T47D (cell line): ENCODE results near the gene MGAT4A.

Experiments used
- DNase-seq, 2 experiments: peaks; one replicate each; pipeline versions ENCODE4 v3.0.0 to v3.0.0-alpha.2; 2011 to 2012; ENCODE audit warnings: low read depth in 1 of 2, low spot score in 1 of 2
- JUND ChIP-seq: IDR thresholded peaks from 2 replicates; pipeline ENCODE4 v1.6.1; 2012; ENCODE audit warnings: low read depth
- in situ Hi-C: cut with HindIII; loops from 2 replicates; pipeline ENCODE4 v1.10.0; 2016; ENCODE audit warnings: low sequenced_read_pairs, low pct_unique_long_range_greater_than_20kb

The MGAT4A gene

DNA sequence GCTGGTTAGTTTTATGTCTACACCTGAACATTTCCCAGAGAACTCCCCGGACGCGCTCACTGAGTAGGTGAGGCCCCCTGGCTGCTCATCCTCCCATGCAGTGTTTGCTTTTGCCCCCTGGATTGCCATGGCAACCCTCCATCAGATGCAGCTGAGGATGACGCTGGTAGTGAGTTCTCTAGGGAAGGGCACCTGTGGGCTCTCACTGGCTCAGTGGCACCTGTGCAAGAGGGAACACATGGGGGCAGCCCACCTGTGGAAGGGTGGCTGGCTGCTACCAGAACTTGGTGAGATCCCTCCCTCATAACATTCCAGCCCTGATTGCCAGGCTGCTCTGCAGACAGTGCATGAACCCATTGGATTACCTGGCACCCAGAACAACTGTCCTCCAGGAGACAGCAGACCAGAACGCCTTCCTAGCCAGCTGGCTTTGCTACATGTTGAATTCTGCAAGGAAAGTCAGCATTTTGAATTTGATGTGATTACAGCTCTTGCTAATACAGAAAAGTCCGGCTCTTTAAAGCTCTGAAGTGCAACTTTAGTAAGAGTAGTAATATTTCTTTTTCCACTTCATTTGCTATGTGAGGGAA is 144.3 kb downstream of the MGAT4A start:
- no peak for DNase-seq
- TF ChIP-seq JUND, result no peak
- in situ Hi-C loops, result no loop called here

DNA sequence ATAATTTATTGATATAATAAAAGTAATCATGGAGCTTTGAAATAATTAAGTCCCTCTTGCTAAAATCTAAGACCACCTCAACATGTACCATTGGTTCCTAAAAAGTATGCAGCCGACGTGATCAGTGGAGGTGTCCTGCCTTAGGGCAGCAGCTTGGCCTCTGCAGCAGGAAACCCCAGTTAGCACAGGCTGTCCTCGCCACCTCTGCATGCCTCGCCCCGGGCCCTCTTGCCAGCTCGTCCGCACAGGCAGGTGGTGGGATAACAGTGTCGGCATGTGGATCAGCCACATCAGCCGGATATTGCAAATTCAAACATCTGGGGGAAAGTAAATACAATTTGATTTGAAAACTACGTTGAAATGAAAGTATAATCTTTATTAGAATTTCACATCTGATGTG is 145.5 kb downstream of the MGAT4A start:
- no peak for TF ChIP-seq JUND
- no peak for DNase-seq
- in situ Hi-C loops, result no loop called here

DNA sequence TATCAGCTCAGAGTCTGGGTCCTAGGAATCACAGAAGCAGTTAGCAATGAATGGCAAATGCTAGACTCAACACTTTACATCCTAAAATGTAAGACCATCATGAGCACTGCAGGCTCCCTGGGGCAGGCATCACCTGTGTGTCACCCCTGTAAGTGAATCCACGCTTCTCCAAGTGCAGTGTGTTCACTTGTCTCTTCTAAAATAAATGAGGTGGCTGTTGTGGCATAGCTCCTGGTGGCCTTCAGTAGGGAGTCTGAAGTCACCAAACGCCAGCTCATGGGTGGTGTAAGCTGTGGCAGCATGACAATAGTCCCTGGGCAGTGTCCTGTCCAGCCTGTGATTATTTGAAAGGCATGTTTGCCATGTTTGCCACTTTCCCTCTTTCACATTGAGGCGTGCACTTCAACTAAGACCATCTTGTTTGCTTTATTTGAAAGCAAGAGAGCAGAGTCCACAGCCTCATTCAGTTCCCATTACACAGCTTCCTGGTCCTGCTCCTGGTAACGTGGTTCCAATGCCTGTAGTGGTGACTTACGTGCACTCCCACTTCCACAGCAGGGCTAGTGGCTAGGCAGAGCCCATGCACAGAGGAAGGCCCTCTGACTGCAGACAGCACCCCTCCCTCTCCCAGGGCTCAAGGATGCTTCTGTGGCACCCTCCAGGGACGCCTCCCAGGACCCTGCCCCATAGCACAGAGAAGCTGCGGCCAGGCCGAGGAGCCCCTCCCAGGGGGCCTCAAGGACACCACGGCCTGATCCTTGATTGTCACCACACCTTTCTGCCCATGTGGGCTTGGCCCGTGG is 146.9 kb downstream of the MGAT4A start:
- DNase-seq, result no peak
- in situ Hi-C loops, result no loop called here
- no peak for TF ChIP-seq JUND

DNA sequence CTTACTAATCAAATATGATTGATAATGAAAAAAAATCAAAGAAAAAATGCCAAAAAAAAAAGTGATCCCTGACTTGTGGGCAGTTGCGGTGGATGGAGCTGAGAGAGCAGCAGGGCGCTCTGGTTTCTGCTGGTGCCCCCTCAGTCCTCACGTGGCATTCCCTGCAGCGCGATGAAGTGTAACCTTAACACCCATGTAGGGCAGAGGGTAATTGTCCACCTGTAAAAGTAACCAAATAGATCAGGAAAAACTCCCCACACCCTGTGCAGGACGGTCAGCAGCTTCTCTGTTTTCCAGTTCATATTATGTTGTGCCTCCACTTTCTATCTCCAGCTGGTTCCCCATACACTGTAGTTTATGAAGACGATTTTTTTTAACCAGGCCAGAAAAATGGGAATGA is 147.7 kb downstream of the MGAT4A start:
- no peak for DNase-seq
- TF ChIP-seq JUND, result no peak
- in situ Hi-C loops, result no loop called here

DNA sequence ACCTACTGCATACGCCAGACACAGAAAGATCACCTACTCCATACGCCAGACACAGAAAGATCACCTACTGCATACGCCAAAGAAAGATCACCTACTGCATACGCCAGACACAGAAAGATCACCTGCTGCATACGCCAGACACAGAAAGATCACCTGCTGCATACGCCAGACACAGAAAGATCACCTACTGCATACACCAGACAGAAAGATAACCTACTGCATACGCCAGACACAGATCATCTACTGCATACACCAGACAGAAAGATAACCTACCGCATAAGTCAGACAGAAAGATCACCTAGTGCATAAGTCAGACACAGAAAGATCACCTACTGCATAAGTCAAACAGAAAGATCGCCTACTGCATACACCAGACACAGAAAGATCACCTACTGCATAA is 148.4 kb downstream of the MGAT4A start:
- no peak for TF ChIP-seq JUND
- DNase-seq, result no peak
- in situ Hi-C loops, result no loop called here

DNA sequence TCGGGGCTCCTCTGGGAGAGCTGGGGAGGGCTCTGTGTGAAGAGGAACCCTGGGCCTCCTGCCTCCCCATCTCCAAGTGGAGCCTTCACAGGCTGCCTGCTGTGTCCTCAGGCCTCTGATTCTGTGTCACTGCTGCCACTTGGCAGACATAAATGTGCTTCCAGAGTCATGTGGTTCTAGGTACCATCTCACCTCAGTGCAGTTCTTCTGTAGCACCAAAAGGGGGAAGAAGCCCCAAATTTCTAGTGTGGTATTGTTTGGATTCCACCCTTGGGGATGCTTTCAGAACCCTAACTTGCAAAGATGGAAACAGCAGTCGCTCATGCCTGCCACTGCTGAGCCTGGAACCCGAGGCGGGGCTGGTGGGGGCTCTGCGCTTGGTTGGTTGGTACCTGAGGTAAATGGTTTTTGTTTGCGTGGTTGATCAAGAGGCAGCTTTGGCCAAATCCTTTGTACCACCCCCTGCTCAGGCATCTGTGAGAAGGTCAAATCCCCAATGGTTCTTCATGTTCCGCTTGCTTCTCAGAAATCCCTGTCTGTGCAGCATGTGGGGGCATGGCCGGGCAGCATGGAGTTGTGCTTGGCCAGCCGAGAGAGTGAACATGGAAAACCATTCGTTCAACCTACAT is 150.2 kb downstream of the MGAT4A start:
- in situ Hi-C loops, result no loop called here
- no peak for DNase-seq
- no peak for TF ChIP-seq JUND

DNA sequence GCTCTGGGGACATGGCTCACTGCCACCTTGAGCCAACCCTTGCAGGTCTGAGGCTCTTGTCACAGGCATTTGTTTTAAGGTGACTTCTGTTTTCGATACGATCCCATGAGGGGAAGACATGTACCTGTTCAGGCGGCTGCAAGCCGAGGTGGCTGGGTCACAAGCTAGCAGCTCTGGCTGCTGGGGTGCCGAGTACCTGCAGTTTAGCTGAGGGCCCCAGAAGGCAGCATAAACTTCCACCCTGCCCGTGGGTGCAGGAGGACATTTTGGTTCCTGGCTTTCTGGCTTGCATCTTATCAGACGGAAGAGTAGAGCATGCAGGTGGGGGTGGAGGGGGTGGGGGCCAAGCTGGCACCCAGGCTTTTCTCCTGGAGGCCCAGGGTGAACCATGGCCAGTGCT is 151.0 kb downstream of the MGAT4A start:
- DNase-seq, result no peak
- TF ChIP-seq JUND, result no peak
- in situ Hi-C loops, result no loop called here

DNA sequence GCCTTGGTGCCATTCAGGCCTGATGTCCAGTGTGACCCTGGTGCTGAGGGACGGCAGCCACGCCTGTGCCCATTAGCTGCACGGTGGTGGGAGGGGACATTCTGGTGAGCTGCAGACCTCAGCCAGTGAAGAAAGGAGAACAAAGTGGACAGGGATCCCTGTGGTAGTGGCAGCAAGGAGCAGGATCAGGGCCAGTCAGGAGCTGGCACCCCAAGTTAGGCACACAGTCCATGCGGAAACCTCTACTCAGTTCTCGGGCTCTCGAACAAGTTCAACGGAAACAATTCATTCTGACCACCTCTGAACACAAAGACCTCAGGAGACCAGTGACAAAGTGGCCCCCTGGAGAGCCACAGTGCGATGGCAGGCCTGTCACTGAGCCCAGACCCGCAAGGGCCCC is 152.7 kb downstream of the MGAT4A start:
- no peak for TF ChIP-seq JUND
- in situ Hi-C loops, result no loop called here
- no peak for DNase-seq

DNA sequence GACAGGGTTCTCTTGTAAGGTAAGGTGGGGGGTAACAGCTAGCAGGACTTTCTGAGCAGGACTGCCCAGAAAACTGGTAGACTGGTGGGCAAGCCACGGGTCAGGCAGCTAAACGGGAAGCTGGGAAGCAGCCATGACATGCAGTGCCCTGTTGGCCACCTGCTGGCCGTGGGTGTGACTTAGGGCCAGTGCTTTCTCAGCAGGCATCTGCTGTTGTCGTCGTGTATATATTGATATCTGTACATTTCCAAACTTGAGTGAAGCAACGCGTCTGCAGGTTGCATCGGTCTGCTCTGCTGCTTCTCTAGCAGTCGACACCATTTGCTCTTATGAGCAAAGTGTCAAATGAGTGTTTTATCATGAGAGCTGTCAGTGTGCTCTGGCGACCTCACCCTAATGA is 153.6 kb downstream of the MGAT4A start:
- no peak for DNase-seq
- no peak for TF ChIP-seq JUND
- in situ Hi-C loops, result no loop called here

DNA sequence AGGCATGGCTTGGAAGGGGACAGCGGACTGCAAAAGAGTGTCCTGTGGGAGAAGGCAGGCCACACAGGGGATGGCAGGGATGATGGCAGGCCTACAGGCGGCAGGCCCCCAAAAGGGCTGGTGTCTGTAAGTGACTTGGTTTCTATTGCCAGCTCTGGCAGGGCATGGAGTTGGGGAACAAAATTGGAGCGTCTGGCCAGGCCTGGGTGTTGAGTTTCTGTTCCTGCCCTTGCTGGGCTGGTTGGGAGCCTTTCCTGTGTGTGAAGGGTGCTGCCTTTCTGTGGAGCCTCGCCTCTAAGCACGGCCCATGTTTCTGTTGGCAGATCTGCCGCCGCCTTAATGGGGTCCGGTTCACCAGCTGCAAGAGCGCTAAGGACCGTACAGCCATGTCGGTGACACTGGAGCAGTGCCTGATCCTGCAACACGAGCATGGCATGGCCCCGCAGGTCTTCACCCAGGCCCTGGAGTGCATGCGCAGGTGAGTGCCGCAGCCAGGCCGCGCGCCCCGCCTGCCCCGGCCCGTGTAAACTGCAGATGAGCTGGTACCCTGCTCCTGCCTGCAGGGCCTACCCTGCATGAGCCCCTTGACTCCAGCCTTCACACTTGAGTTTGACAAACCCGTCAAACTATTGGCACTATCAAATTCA is 154.1 kb downstream of the MGAT4A start:
- in situ Hi-C loops, result no loop called here
- no peak for TF ChIP-seq JUND
- DNase-seq, result no peak

DNA sequence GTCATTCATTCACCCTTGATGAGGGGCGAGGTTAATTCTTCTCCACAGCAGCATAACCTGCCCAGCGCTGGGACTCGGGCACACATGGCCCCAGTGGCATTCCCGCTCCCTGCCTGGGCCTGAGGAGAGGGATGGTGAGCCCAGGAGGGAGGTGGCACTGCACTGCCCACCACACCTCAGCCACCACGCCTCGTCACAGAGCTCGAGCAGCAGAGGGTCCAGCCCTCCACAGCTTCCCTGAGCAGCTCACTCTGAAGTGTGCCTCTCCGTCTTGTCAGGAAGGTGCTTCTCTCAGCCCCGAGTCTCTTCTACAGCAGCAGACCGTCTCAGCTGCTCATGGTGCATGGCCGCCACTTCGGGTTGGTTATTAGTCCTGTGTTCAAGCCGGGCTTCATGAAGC is 157.5 kb downstream of the MGAT4A start:
- DNase-seq, result no peak
- TF ChIP-seq JUND, result no peak
- in situ Hi-C loops, result no loop called here

DNA sequence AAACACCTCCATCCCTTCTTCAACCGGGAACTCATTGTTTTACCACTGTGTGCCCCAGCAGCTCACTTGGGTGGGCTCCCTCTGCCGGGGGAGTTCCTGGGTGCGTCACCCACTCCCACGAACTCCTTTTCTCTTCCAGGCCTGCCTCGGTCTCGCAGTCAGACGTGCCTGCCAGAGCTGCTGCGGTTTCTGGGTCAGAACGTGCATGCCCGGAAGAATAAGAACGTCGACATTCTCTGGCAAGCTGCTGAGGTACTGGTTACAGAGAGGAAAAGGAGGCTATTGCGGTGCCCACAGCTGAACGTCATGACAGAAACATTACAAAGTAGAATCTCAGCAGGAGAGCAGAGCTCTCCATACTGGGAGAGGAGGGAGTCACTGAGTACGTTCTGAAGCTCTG is 158.3 kb downstream of the MGAT4A start:
- in situ Hi-C loops, result no loop called here
- TF ChIP-seq JUND, result no peak
- no peak for DNase-seq

DNA sequence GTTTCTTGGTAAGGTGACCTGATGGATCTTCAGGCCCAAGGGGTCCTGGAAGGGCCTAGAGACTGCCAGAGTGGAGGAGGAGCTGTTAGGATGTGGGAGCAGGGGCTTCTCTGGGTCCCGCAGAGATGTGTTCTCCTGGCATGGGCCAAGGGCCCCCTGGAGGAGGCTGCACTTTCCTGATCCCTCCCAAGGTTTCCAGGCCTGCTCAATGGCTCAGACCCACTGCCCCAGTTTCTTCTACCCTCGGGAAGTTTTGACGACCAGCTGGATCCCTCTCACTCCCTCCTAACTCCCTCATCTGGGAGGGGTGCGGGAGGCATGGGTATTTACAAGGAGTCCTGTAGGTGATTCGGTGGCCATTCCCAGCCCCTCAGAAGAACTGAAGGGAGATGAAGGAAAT is 158.7 kb downstream of the MGAT4A start:
- in situ Hi-C loops, result no loop called here
- TF ChIP-seq JUND, result no peak
- DNase-seq, result no peak

DNA sequence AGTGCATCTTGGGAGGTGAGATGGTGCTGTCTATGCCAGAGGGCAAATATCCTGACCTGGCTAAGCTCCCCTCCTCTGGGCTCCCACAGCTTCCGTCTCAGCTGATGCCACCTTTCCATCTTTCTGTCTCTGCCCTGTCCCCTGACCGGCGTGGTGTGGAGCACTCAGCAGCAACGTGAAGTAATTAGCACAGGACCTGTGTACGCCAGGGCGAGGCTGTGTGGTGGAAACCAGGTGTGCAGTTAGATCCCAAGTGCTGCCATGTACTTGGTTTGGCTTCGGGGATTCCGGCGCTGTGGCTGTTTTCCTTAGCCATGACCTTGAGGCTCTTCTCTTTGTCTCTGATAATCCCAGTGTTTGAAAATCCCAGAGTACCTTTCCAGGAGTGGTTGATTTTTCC is 159.1 kb downstream of the MGAT4A start:
- no peak for TF ChIP-seq JUND
- in situ Hi-C loops, result no loop called here
- no peak for DNase-seq
